HG03095 (cell line): ENCODE data around the gene DMC1.
"Not testable (repeated sequence)": the region's sequence is repeated elsewhere in the genome, so short reads cannot be mapped to it uniquely, and the experiment has no call there.

Source experiments
- ATAC-seq: cut with Tn5 transposase; IDR thresholded peaks from one replicate; pipeline ENCODE4 v1.9.1; 2021; ENCODE audit warnings: moderate library complexity; ENCODE audit not compliant: unreplicated experiment

The DMC1 gene

GRCh38 chr22:38569972-38570778 lies at the start of gene DMC1:
TSS of gene DMC1 (minus strand) at chr22:38570183. CDS start at chr22:38568256, 1,927 bp downstream.
- no peak for ATAC-seq

- no peak for ATAC-seq
Measured at GRCh38 chr22:38618682-38619081, 48.7 kb upstream of the DMC1 start.

- ATAC-seq, result no peak
Measured at GRCh38 chr22:38618258-38618657, 48.3 kb upstream of the DMC1 start.

GRCh38 chr22:38615064-38615405 lies 45.1 kb upstream of the DMC1 start:
- not testable (repeated sequence) for ATAC-seq

GRCh38 chr22:38614332-38615063 lies 44.5 kb upstream of the DMC1 start:
- no peak for ATAC-seq

- ATAC-seq, result no peak
Measured at GRCh38 chr22:38613588-38613987, 43.6 kb upstream of the DMC1 start.

- ATAC-seq, result no peak
Measured at GRCh38 chr22:38612217-38613006, 42.4 kb upstream of the DMC1 start.

- ATAC-seq, result no peak
Measured at GRCh38 chr22:38611559-38611958, 41.6 kb upstream of the DMC1 start.

GRCh38 chr22:38610234-38610633 lies 40.3 kb upstream of the DMC1 start:
- ATAC-seq, result no peak

- ATAC-seq, result no peak
Measured at GRCh38 chr22:38608992-38609750, 39.2 kb upstream of the DMC1 start.

- no peak for ATAC-seq
Measured at GRCh38 chr22:38607680-38608079, 37.7 kb upstream of the DMC1 start.

- ATAC-seq, result no peak
Measured at GRCh38 chr22:38602166-38602565, 32.2 kb upstream of the DMC1 start.

- no peak for ATAC-seq
Measured at GRCh38 chr22:38601221-38601764, 31.3 kb upstream of the DMC1 start.

- no peak for ATAC-seq
Measured at GRCh38 chr22:38599466-38599865, 29.5 kb upstream of the DMC1 start.

GRCh38 chr22:38582923-38583322 lies 12.9 kb upstream of the DMC1 start:
- not testable (repeated sequence) for ATAC-seq

- no peak for ATAC-seq
Measured at GRCh38 chr22:38578505-38578904, 8.5 kb upstream of the DMC1 start.

GRCh38 chr22:38572065-38572464 lies 2.1 kb upstream of the DMC1 start:
- no peak for ATAC-seq

GRCh38 chr22:38570779-38571364 lies 889 bp upstream of the DMC1 start:
- no peak for ATAC-seq

GRCh38 chr22:38569181-38569971 lies 607 bp downstream of the DMC1 start:
- ATAC-seq, result no peak
